Vagina (tissue), 2 donors: ENCODE data around the gene IRF6.

Experiments used
- CTCF ChIP-seq, 3 experiments: fragments of 450-650 bp in 2 of 3; fragments of 200-600 bp in 1 of 3; sonication (generic) in 1 of 3; IDR thresholded peaks; one replicate each; pipeline ENCODE4 v1.5.1; 2017 to 2019; ENCODE audit warnings: antibody characterized with exemption in 3 of 3, mild to moderate bottlenecking in 2 of 3, moderate library complexity in 2 of 3
- POLR2A ChIP-seq, 2 donors: fragments of 450-650 bp; IDR thresholded peaks; one replicate each; pipeline ENCODE4 v1.6.1; 2017; ENCODE audit warnings: antibody characterized with exemption in 2 of 2, mild to moderate bottlenecking in 2 of 2, moderate library complexity in 2 of 2
- POLR2AphosphoS5 ChIP-seq, 2 donors: sonication (generic); formaldehyde crosslinking; IDR thresholded peaks; one replicate each; pipeline ENCODE4 v1.9.0; 2017; ENCODE audit warnings: antibody characterized with exemption in 2 of 2, mild to moderate bottlenecking in 2 of 2, low read depth in 1 of 2; ENCODE audit not compliant: insufficient read depth in 1 of 2

- TF ChIP-seq CTCF (IDR thresholded peaks at IDR 0.05) (no peak), POLR2A (IDR thresholded peaks at IDR 0.05) (no peak), POLR2AphosphoS5 (IDR thresholded peaks at IDR 0.05; ENCODE audit: insufficient read depth in 1 of 2, low read depth in 1 of 2) (no peak)
Measured at GRCh38 chr1:209790286-209791193, 15.4 kb downstream of the IRF6 start.
